ENCODE data around the gene ECHDC1. TPM values are rescaled to one million over a fixed set of nuclear protein-coding genes. Genes with fewer than 3 reads are reported as not detected.

The ECHDC1 gene
- total and polyA plus RNA-seq, 2 of the 4 experiments (the other 2 are of a cell fraction), result 33.1 to 40.3 TPM

DNA sequence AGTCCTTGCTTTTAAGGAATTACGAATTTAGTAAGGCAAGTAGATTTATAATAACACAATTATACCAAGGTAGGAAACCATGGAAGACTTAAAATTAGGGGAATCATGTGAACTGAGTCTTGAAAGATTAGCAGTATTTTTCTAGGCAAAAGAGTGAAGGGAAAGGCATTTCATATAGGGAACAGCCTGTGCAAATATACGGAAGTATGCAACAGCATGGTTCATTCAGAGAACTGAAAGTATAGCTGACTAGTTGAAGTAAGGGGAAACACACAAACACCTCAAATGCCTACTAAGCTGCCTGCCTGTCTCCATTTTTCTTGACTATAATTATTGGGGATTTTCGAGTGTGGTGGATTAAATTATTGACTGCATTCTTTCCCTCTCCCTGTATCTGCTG lies 39.0 kb upstream of the ECHDC1 start:
- H3K36me3 ChIP-seq (ENCODE audit: control insufficient read depth, insufficient read depth, low read length), result no peaks in the 10 kb centered on the region
- no peak overlapping the region for H2BK5ac ChIP-seq (ENCODE audit: low read depth, low read length, poor library complexity, severe bottlenecking)
- no peak overlapping the region for H2BK120ac ChIP-seq (ENCODE audit: low read depth, low read length)
- ATAC-seq (ENCODE audit: low read depth) (no peak), DNase-seq (no peak)
- H3K23ac ChIP-seq (ENCODE audit: low read depth, low read length), result no peak overlapping the region
- H3K4me1 ChIP-seq (ENCODE audit: control insufficient read depth, insufficient read depth, low read length), result peaks cover 3% of the 10 kb centered on the region; the same call in 1 of the 2 replicates
- H3K9me3 ChIP-seq (ENCODE audit: control insufficient read depth, insufficient read depth, low read length), result no peaks in the 10 kb centered on the region
- no peak overlapping the region for H2AK9ac ChIP-seq (replicated peaks; ENCODE audit: low read depth, low read length, poor library complexity)
- no peak overlapping the region for H3K4ac ChIP-seq (ENCODE audit: low read depth, low read length)
- H3K9ac ChIP-seq (ENCODE audit: low read depth, low read length), result no peak overlapping the region
- no peak overlapping the region for H2BK15ac ChIP-seq (ENCODE audit: low read depth, low read length)
- no peak overlapping the region for H3K56ac ChIP-seq (ENCODE audit: extremely low read depth, insufficient read depth, low read length)
- H2BK20ac ChIP-seq (ENCODE audit: low read depth, low read length), result no peak overlapping the region
- in situ Hi-C loops (cut with MboI; ENCODE audit: low sequenced_read_pairs) (no loop called here), dilution Hi-C loops (cut with HindIII; ENCODE audit: low sequenced_read_pairs, unreplicated experiment) (no loop called here), intact Hi-C loops (cut with micrococcal nuclease) (no loop called here)
- H4K5ac ChIP-seq (ENCODE audit: low read depth, low read length), result no peak overlapping the region
- H3K14ac ChIP-seq (replicated peaks; ENCODE audit: low read depth, low read length), result no peak overlapping the region
- H3K27ac ChIP-seq (ENCODE audit: insufficient read depth, low read length), result no peak overlapping the region
- TF ChIP-seq POLR2A (IDR thresholded peaks at IDR 0.05; ENCODE audit: low read depth, low read length) (no peak), RCOR1 (IDR thresholded peaks at IDR 0.05; ENCODE audit: insufficient replicate concordance, low read length) (no peak), BHLHE40 (IDR thresholded peaks at IDR 0.05; ENCODE audit: low read depth, low read length) (no peak), FOS (IDR thresholded peaks at IDR 0.05; ENCODE audit: low read depth, low read length) (no peak), SMC3 (IDR thresholded peaks at IDR 0.05; ENCODE audit: low read depth, low read length) (no peak), CHD1 (IDR thresholded peaks at IDR 0.05; ENCODE audit: low read depth, low read length) (no peak), RAD21 (IDR thresholded peaks at IDR 0.05; ENCODE audit: low read length) (no peak), NFE2L2 (IDR thresholded peaks at IDR 0.05; ENCODE audit: low read depth, low read length) (no peak), CEBPB (IDR thresholded peaks at IDR 0.05; ENCODE audit: low read depth, low read length) (no peak), MAFK (IDR thresholded peaks at IDR 0.05; ENCODE audit: low read depth, low read length) (no peak)
- TF ChIP-seq, protein P1, sequence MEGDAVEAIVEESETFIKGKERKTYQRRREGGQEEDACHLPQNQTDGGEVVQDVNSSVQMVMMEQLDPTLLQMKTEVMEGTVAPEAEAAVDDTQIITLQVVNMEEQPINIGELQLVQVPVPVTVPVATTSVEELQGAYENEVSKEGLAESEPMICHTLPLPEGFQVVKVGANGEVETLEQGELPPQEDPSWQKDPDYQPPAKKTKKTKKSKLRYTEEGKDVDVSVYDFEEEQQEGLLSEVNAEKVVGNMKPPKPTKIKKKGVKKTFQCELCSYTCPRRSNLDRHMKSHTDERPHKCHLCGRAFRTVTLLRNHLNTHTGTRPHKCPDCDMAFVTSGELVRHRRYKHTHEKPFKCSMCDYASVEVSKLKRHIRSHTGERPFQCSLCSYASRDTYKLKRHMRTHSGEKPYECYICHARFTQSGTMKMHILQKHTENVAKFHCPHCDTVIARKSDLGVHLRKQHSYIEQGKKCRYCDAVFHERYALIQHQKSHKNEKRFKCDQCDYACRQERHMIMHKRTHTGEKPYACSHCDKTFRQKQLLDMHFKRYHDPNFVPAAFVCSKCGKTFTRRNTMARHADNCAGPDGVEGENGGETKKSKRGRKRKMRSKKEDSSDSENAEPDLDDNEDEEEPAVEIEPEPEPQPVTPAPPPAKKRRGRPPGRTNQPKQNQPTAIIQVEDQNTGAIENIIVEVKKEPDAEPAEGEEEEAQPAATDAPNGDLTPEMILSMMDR (conservative IDR thresholded peaks at IDR 0.05; ENCODE audit: low read depth, low read length), result no peak
- TF ChIP-seq, protein P2, sequence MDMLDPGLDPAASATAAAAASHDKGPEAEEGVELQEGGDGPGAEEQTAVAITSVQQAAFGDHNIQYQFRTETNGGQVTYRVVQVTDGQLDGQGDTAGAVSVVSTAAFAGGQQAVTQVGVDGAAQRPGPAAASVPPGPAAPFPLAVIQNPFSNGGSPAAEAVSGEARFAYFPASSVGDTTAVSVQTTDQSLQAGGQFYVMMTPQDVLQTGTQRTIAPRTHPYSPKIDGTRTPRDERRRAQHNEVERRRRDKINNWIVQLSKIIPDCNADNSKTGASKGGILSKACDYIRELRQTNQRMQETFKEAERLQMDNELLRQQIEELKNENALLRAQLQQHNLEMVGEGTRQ (IDR thresholded peaks at IDR 0.05; ENCODE audit: low read depth, low read length), result no peak
- TF ChIP-seq, protein P3, sequence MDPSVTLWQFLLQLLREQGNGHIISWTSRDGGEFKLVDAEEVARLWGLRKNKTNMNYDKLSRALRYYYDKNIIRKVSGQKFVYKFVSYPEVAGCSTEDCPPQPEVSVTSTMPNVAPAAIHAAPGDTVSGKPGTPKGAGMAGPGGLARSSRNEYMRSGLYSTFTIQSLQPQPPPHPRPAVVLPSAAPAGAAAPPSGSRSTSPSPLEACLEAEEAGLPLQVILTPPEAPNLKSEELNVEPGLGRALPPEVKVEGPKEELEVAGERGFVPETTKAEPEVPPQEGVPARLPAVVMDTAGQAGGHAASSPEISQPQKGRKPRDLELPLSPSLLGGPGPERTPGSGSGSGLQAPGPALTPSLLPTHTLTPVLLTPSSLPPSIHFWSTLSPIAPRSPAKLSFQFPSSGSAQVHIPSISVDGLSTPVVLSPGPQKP (IDR thresholded peaks at IDR 0.05; ENCODE audit: borderline replicate concordance, low read depth, low read length), result no peak
- H3K18ac ChIP-seq (ENCODE audit: low read depth, low read length), result no peak overlapping the region
- ChIA-PET CTCF (interaction anchor here (0.9 to 1.0 kb wide), 2 partner anchors 35 to 39 kb away, joined by 3 to 5 read pairs; partner anchors contain the start of gene ECHDC1), POLR2A (ENCODE audit: unreplicated experiment) (no interaction called here)
- H3K79me1 ChIP-seq (ENCODE audit: low read depth in 1 of 2, low read length in 2 of 2), result no peaks in the 10 kb centered on the region
- no TSS peak for BruUV-seq (replicated peaks)
- H4K20me1 ChIP-seq (ENCODE audit: insufficient read depth, low read length), result no peaks in the 10 kb centered on the region
- no peak overlapping the region for H3K4me3 ChIP-seq (ENCODE audit: insufficient read depth, low read depth, low read length)
- no peak overlapping the region for H2AK5ac ChIP-seq (ENCODE audit: low read depth, low read length)
- WGBS, 2 experiments (ENCODE audit: extremely low coverage in 2 of 2, insufficient read length in 1 of 2), result no CpG with 5 or more reads among the region's 3 CpGs
- H4K8ac ChIP-seq (ENCODE audit: low read depth in 2 of 2, low read length in 2 of 2), result no peak overlapping the region
- H3K4me2 ChIP-seq (ENCODE audit: low read depth, low read length), result no peak overlapping the region
- no peaks in the 10 kb centered on the region for H3K9me1 ChIP-seq (ENCODE audit: insufficient read depth, low read length)
- H2AFZ ChIP-seq (replicated peaks; ENCODE audit: low read length, poor library complexity), result no peak overlapping the region
- no peak overlapping the region for H4K91ac ChIP-seq (ENCODE audit: insufficient read depth, low read depth, low read length)
- no peaks in the 10 kb centered on the region for H3K27me3 ChIP-seq (ENCODE audit: control insufficient read depth, insufficient read depth, low read length)

Measured in IMR-90 (cell line).